Panc1 (cell line): Measurements from ENCODE around the gene PCDHA2. TPM values are rescaled to one million over a fixed set of nuclear protein-coding genes. Genes with fewer than 3 reads are reported as not detected.
"Not testable (repeated sequence)": the region's sequence is repeated elsewhere in the genome, so short reads cannot be mapped to it uniquely, and the experiment has no call there.

Source experiments
- ATAC-seq: fragments of 200-7000 bp; cut with Tn5 transposase; 2 replicates; pipeline ENCODE4 v1.9.1; 2020; ENCODE audit warnings: mild to moderate bottlenecking, moderate library complexity
- BruUV-seq: library from RNA; stranded (reverse); fragments of 400-500 nt; replicated peaks from 2 replicates; lab custom pipeline; 2021; lab: Mats Ljungman, UMichigan
- CTCF ChIA-PET: fragments of 300-600 bp; sonication (Branson Sonifier 250); formaldehyde crosslinking; loops from one replicate; lab custom pipeline; 2022; ENCODE audit warnings: antibody characterized with exemption; lab: Charles Lee
- POLR2A ChIA-PET: fragments of 300-600 bp; sonication (Branson Sonifier 250); formaldehyde crosslinking; loops from one replicate; lab custom pipeline; 2022; ENCODE audit warnings: antibody characterized with exemption; lab: Charles Lee
- DNase-seq: peaks from one replicate; pipeline ENCODE4 v3.0.0-alpha.2; 2010; ENCODE audit warnings: low read depth, low spot score
- H3K27ac ChIP-seq: 2 replicates; pipeline ENCODE4 v1.5.1; 2011; ENCODE audit warnings: mild to moderate bottlenecking, low read length, inconsistent platforms
- H3K27me3 ChIP-seq: fragments of 200-500 bp; sonication (Bioruptor generic); 2 replicates; pipeline ENCODE4 v1.6.0; 2014; ENCODE audit warnings: low read length, inconsistent platforms; ENCODE audit not compliant: control insufficient read depth, insufficient read depth
- H3K36me3 ChIP-seq: fragments of 200-500 bp; sonication (Bioruptor generic); 2 replicates; pipeline ENCODE4 v1.5.1; 2014; ENCODE audit warnings: inconsistent platforms, mild to moderate bottlenecking, low read length, moderate library complexity; ENCODE audit not compliant: control insufficient read depth, insufficient read depth
- H3K4me1 ChIP-seq: 2 replicates; pipeline ENCODE4 v1.5.1; 2011; ENCODE audit warnings: inconsistent platforms, mild to moderate bottlenecking, low read length, moderate library complexity; ENCODE audit not compliant: control insufficient read depth, insufficient read depth
- H3K4me3 ChIP-seq, 2 experiments: 2 replicates each; pipeline ENCODE4 v1.5.1; 2011 to 2012; ENCODE audit warnings: low read depth in 2 of 2, low read length in 2 of 2, mild to moderate bottlenecking in 2 of 2, inconsistent platforms in 1 of 2, moderate library complexity in 1 of 2
- H3K9me3 ChIP-seq: fragments of 200-500 bp; sonication (Bioruptor generic); 2 replicates; pipeline ENCODE4 v1.5.1; 2014; ENCODE audit warnings: low read depth, mild to moderate bottlenecking, inconsistent platforms, low read length, moderate library complexity; ENCODE audit not compliant: control insufficient read depth, insufficient read depth
- CTCF ChIP-seq: fragments of 450-650 bp; IDR thresholded peaks from 2 replicates; pipeline ENCODE4 v1.5.1; 2017; ENCODE audit warnings: mild to moderate bottlenecking
- POLR2AphosphoS5 ChIP-seq: IDR thresholded peaks from 2 replicates; pipeline ENCODE4 v1.6.1; 2012; ENCODE audit warnings: mild to moderate bottlenecking, low read depth, low read length, moderate library complexity
- SIN3A ChIP-seq: IDR thresholded peaks from 2 replicates; pipeline ENCODE4 v1.6.1; 2012; ENCODE audit warnings: low read depth, mild to moderate bottlenecking, low read length, moderate library complexity, borderline replicate concordance; ENCODE audit not compliant: insufficient read depth
- TCF7L2 ChIP-seq: IDR thresholded peaks from 2 replicates; pipeline ENCODE4 v1.6.1; 2011; ENCODE audit warnings: mild to moderate bottlenecking, low read depth, low read length, inconsistent platforms
- in situ Hi-C: cut with HindIII; loops from 2 replicates; pipeline ENCODE4 v1.10.0; 2016; ENCODE audit warnings: low sequenced_read_pairs, low pct_unique_long_range_greater_than_20kb
- intact Hi-C: fragments of 100-400 bp; cut with micrococcal nuclease; formaldehyde crosslinking; loops from one replicate; pipeline ENCODE4 v1.10.0; 2022; ENCODE audit not compliant: unreplicated experiment
- total RNA-seq: library from RNA; stranded (reverse); gene quantifications from one replicate; pipeline ENCODE4 v1.2.1, GENCODE V29; 2021; ENCODE audit not compliant: unreplicated experiment
- TF ChIP-seq, protein P1 (sequence below), 2 experiments: IDR thresholded peaks; 2 replicates each; pipeline ENCODE4 v1.6.1; 2011 to 2012; ENCODE audit warnings: low read depth in 2 of 2, control low read depth in 1 of 2, low read length in 1 of 2, mild to moderate bottlenecking in 1 of 2, moderate library complexity in 1 of 2; ENCODE audit not compliant: insufficient read depth in 1 of 2

Gene PCDHA2
- total RNA-seq, 1 experiment from 2014 or later: not detected

DNA sequence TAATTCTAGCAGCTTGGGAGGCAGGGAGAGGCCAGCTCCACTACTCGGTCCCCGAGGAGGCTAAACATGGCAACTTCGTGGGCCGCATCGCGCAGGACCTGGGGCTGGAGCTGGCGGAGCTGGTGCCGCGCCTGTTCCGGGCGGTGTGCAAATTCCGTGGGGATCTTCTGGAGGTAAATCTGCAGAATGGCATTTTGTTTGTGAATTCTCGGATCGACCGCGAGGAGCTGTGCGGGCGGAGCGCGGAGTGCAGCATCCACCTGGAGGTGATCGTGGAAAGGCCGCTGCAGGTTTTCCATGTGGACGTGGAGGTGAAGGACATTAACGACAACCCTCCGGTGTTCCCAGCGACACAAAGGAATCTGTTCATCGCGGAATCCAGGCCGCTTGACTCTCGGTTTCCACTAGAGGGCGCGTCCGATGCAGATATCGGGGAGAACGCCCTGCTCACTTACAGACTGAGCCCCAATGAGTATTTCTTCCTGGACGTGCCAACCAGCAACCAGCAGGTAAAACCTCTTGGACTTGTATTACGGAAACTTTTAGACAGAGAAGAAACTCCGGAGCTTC is 39.9 kb downstream of the PCDHA2 start:
- ATAC-seq, DNase-seq, H3K27ac ChIP-seq, intact Hi-C loops, H3K36me3 ChIP-seq, H3K4me1 ChIP-seq, in situ Hi-C loops, BruUV-seq, H3K4me3 ChIP-seq, POLR2A ChIA-PET, H3K27me3 ChIP-seq, H3K9me3 ChIP-seq: not testable (repeated sequence)
- CTCF ChIA-PET: interaction anchor here (0.6 kb wide), 1 partner anchor 321 kb away, joined by 3 read pairs; no protein-coding TSS in a partner anchor

- BruUV-seq: no TSS peak
- Histone ChIP-seq H3K27ac (no peak overlapping the region), H3K9me3 (no peaks in the 10 kb centered on the region; the same call in 1 of the 2 replicates), H3K27me3 (no peaks in the 10 kb centered on the region), H3K4me3 (no peak overlapping the region), H3K4me1 (no peaks in the 10 kb centered on the region), H3K36me3 (no peaks in the 10 kb centered on the region)
- intact Hi-C loops: no loop called here
- ChIA-PET POLR2A (no interaction called here), CTCF (no interaction called here)
- in situ Hi-C loops: no loop called here
- ATAC-seq: no peak
- TF ChIP-seq, protein P1, sequence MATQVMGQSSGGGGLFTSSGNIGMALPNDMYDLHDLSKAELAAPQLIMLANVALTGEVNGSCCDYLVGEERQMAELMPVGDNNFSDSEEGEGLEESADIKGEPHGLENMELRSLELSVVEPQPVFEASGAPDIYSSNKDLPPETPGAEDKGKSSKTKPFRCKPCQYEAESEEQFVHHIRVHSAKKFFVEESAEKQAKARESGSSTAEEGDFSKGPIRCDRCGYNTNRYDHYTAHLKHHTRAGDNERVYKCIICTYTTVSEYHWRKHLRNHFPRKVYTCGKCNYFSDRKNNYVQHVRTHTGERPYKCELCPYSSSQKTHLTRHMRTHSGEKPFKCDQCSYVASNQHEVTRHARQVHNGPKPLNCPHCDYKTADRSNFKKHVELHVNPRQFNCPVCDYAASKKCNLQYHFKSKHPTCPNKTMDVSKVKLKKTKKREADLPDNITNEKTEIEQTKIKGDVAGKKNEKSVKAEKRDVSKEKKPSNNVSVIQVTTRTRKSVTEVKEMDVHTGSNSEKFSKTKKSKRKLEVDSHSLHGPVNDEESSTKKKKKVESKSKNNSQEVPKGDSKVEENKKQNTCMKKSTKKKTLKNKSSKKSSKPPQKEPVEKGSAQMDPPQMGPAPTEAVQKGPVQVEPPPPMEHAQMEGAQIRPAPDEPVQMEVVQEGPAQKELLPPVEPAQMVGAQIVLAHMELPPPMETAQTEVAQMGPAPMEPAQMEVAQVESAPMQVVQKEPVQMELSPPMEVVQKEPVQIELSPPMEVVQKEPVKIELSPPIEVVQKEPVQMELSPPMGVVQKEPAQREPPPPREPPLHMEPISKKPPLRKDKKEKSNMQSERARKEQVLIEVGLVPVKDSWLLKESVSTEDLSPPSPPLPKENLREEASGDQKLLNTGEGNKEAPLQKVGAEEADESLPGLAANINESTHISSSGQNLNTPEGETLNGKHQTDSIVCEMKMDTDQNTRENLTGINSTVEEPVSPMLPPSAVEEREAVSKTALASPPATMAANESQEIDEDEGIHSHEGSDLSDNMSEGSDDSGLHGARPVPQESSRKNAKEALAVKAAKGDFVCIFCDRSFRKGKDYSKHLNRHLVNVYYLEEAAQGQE (IDR thresholded peaks at IDR 0.05; ENCODE audit: insufficient read depth in 1 of 2, low read depth in 2 of 2, low read length in 1 of 2): no peak
- TF ChIP-seq POLR2AphosphoS5: no peak
- TF ChIP-seq SIN3A: no peak
- TF ChIP-seq CTCF: no peak
- TF ChIP-seq TCF7L2: no peak
- no peak for DNase-seq
Measured at GRCh38 chr5:140835622-140836510, 41.2 kb downstream of the PCDHA2 start.
